NCI-H446 treated with DMSO at 0.1 percent for 48 hours (cell line): ENCODE measurements around the gene PRDM7.
"Not testable (repeated sequence)": the region's sequence is repeated elsewhere in the genome, so short reads cannot be mapped to it uniquely, and the experiment has no call there.

Experiments used
- DNase-seq: peaks from one replicate; lab custom pipeline; 2025; lab: John Stamatoyannopoulos, UW

PRDM7 gene

GRCh38 chr16:90012991-90013745 is 64.0 kb downstream of the PRDM7 start:
- no peak for DNase-seq

- no peak for DNase-seq
These were observed 65.1 kb downstream of the PRDM7 start for GRCh38 chr16:90011908-90012501.

GRCh38 chr16:90011508-90011819 is 65.7 kb downstream of the PRDM7 start:
- no peak for DNase-seq

GRCh38 chr16:90010676-90011507 is 66.2 kb downstream of the PRDM7 start:
- DNase-seq = no peak

GRCh38 chr16:90009172-90009899 is 67.8 kb downstream of the PRDM7 start:
- no peak for DNase-seq

- no peak for DNase-seq
These were observed 68.4 kb downstream of the PRDM7 start for GRCh38 chr16:90008708-90009145.

GRCh38 chr16:90007635-90008234 is 69.4 kb downstream of the PRDM7 start:
- DNase-seq = not testable (repeated sequence)

GRCh38 chr16:90007015-90007414 is 70.1 kb downstream of the PRDM7 start:
- DNase-seq = no peak
